ENCODE data around the gene IGF2R.

GRCh38 chr6:159970659-159971063 lies 1.8 kb downstream of the IGF2R start:
- TF ChIP-seq CTCF (IDR thresholded peaks at IDR 0.05; ENCODE audit: borderline replicate concordance, extremely low read depth, low read length, poor library complexity, severe bottlenecking) = no peak
- no peak for TF ChIP-seq EZH2 (IDR thresholded peaks at IDR 0.05; ENCODE audit: borderline replicate concordance, low read depth, low read length, severe bottlenecking)
